Parathyroid adenoma (tissue), 2 donors: ENCODE measurements around the gene RHEBL1.

Experiments used
- H2AFZ ChIP-seq: fragments of 300-600 bp; sonication (generic); one replicate; pipeline ENCODE4 v1.7.0; 2017; ENCODE audit warnings: antibody characterized with exemption, mild to moderate bottlenecking
- H3K27ac ChIP-seq: fragments of 300-600 bp; sonication (generic); one replicate; pipeline ENCODE4 v1.7.0; 2017
- H3K27me3 ChIP-seq: fragments of 300-600 bp; sonication (generic); one replicate; pipeline ENCODE4 v1.7.0; 2017; ENCODE audit warnings: low read length; ENCODE audit not compliant: control insufficient read depth, insufficient read depth
- H3K36me3 ChIP-seq: fragments of 300-600 bp; sonication (generic); one replicate; pipeline ENCODE4 v1.7.0; 2017; ENCODE audit warnings: low read length; ENCODE audit not compliant: control insufficient read depth, insufficient read depth
- H3K4me1 ChIP-seq: fragments of 300-600 bp; sonication (generic); one replicate; pipeline ENCODE4 v1.7.0; 2017; ENCODE audit warnings: control low read depth
- H3K4me2 ChIP-seq: fragments of 300-600 bp; sonication (generic); one replicate; pipeline ENCODE4 v1.7.0; 2017; ENCODE audit warnings: low read length
- H3K4me3 ChIP-seq: fragments of 300-600 bp; sonication (generic); one replicate; pipeline ENCODE4 v1.7.0; 2017; ENCODE audit warnings: low read depth, low read length
- H3K79me2 ChIP-seq: fragments of 300-600 bp; sonication (generic); one replicate; pipeline ENCODE4 v1.7.0; 2017; ENCODE audit warnings: control low read depth
- H3K9ac ChIP-seq: fragments of 300-600 bp; sonication (generic); one replicate; pipeline ENCODE4 v1.7.0; 2017; ENCODE audit warnings: mild to moderate bottlenecking
- H3K9me3 ChIP-seq: fragments of 300-600 bp; sonication (generic); one replicate; pipeline ENCODE4 v1.7.0; 2017; ENCODE audit warnings: low read length; ENCODE audit not compliant: control insufficient read depth
- TF ChIP-seq, protein P1 (sequence below): fragments of 300-600 bp; sonication (generic); IDR thresholded peaks from one replicate; pipeline ENCODE4 v1.7.0; 2017; ENCODE audit warnings: antibody characterized with exemption, mild to moderate bottlenecking
- donor health status: primary hyperparathyroidism.

The RHEBL1 gene

DNA sequence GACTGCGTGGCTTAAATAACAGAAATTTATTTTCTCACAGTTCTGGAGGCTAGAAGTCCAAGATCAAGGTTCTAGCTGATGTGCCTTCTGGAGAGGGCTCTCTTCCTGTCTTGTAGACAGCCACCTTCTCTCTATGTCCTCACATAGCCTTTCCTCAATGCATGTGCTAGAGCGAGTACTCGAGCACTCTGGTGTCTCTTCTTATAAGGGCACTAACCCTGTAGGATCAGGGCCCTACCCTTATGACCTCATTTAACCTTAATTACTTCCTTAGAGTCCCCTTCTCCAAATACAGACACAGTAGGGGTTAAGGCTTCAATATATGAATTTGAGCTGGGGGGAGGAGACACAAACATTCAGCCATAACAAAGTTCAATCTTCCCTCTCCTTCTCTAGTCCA is 14.7 kb upstream of the RHEBL1 start:
- H2AFZ ChIP-seq: no peak overlapping the region
- TF ChIP-seq, protein P1, sequence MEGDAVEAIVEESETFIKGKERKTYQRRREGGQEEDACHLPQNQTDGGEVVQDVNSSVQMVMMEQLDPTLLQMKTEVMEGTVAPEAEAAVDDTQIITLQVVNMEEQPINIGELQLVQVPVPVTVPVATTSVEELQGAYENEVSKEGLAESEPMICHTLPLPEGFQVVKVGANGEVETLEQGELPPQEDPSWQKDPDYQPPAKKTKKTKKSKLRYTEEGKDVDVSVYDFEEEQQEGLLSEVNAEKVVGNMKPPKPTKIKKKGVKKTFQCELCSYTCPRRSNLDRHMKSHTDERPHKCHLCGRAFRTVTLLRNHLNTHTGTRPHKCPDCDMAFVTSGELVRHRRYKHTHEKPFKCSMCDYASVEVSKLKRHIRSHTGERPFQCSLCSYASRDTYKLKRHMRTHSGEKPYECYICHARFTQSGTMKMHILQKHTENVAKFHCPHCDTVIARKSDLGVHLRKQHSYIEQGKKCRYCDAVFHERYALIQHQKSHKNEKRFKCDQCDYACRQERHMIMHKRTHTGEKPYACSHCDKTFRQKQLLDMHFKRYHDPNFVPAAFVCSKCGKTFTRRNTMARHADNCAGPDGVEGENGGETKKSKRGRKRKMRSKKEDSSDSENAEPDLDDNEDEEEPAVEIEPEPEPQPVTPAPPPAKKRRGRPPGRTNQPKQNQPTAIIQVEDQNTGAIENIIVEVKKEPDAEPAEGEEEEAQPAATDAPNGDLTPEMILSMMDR: no peak
- H3K4me2 ChIP-seq: no peak overlapping the region
- no peaks in the 10 kb centered on the region for H3K9me3 ChIP-seq
- peaks cover 5% of the 10 kb centered on the region for H3K27me3 ChIP-seq
- H3K4me3 ChIP-seq: no peak overlapping the region
- no peak overlapping the region for H3K9ac ChIP-seq
- no peaks in the 10 kb centered on the region for H3K79me2 ChIP-seq
- H3K4me1 ChIP-seq: peaks cover 3% of the 10 kb centered on the region
- H3K36me3 ChIP-seq: no peaks in the 10 kb centered on the region
- H3K27ac ChIP-seq: no peak overlapping the region

DNA sequence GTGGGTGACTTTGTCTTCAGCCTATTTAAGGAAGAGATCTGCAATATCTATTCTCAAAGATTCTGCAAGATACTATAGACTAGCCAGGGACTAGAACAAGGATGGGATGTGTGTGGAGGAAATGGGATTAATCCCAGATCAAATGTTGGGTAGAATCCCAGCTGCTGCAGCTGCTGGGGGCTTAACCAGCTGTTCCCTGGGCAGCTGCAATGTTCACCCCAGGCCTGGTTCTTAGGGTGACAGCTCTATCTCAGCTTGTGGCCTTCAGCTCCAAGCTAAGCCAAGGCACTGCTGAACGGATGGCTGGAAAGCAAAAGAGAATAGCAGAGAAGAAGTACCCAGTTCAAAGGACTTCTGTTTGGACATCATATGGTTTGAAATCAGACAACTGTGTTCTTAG is 10.0 kb upstream of the RHEBL1 start:
- no peak overlapping the region for H3K9ac ChIP-seq
- H2AFZ ChIP-seq: no peak overlapping the region
- H3K27ac ChIP-seq: no peak overlapping the region
- H3K9me3 ChIP-seq: no peaks in the 10 kb centered on the region
- no peaks in the 10 kb centered on the region for H3K27me3 ChIP-seq
- no peaks in the 10 kb centered on the region for H3K4me1 ChIP-seq
- H3K36me3 ChIP-seq: no peaks in the 10 kb centered on the region
- H3K4me3 ChIP-seq: no peak overlapping the region
- no peak overlapping the region for H3K4me2 ChIP-seq
- TF ChIP-seq, protein P1: no peak
- H3K79me2 ChIP-seq: no peaks in the 10 kb centered on the region

DNA sequence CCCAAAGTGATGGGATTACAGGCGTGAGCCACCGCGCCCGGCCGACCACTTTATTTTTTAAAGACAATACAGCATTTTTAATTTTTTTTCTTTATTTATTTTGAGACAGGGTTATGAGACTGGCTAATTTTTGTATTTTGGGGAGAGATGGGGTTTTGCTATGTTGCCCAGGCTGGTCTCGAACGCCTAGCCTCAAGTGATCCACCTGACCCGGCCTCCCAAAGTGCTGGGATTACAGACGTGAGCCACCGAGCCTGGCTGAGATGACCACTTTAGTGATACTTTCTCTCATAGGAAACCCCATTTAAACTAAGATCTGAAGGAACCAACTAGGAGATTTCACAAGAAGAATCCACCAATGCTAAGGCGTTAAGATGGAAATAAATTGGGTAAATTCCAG is 1.2 kb upstream of the RHEBL1 start:
- TF ChIP-seq, protein P1: no peak
- H3K4me1 ChIP-seq: peaks cover 3% of the 10 kb centered on the region
- no peaks in the 10 kb centered on the region for H3K79me2 ChIP-seq
- H2AFZ ChIP-seq: no peak overlapping the region
- no peaks in the 10 kb centered on the region for H3K36me3 ChIP-seq
- H3K4me2 ChIP-seq: no peak overlapping the region
- no peaks in the 10 kb centered on the region for H3K27me3 ChIP-seq
- no peak overlapping the region for H3K9ac ChIP-seq
- no peak overlapping the region for H3K4me3 ChIP-seq
- no peaks in the 10 kb centered on the region for H3K9me3 ChIP-seq
- H3K27ac ChIP-seq: no peak overlapping the region

DNA sequence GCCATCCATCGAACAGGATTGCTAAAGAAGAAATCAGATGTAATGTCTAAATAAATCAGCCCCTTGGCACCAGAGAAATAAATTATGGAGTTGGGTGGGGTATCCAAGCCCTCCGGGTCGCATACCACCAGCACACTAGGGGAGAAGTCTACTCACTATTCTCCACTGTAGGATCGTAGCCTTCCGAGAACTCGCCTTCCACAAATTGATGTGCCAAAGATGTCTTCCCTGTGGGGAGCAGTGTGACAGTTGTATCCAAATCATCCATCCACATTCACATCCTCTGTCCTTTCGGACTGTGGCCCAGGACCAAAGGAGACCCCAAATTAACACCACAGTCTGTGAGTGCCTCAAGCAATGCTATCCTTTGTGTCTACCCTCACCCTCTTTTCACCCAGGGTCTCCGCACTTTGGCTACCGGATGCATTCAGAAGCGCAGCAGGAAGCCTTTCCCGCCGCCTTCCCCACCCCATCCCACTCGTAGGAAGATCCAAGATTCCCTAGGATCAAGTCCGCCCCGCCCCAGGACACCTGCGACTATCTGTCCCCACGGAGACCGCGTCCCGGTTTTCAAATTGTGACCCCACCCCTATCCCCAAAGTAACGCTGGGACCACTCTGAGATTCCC is 786 bp downstream of the RHEBL1 start:
- H2AFZ ChIP-seq: peak overlapping the region; percentile 84
- H3K79me2 ChIP-seq: no peaks in the 10 kb centered on the region
- no peaks in the 10 kb centered on the region for H3K36me3 ChIP-seq
- TF ChIP-seq, protein P1: no peak
- no peak overlapping the region for H3K9ac ChIP-seq
- H3K4me3 ChIP-seq: peak overlapping the region; percentile 73
- H3K27me3 ChIP-seq: no peaks in the 10 kb centered on the region
- peak overlapping the region; percentile 66 for H3K4me2 ChIP-seq
- H3K27ac ChIP-seq: no peak overlapping the region
- H3K9me3 ChIP-seq: no peaks in the 10 kb centered on the region
- H3K4me1 ChIP-seq: peaks cover 3% of the 10 kb centered on the region

DNA sequence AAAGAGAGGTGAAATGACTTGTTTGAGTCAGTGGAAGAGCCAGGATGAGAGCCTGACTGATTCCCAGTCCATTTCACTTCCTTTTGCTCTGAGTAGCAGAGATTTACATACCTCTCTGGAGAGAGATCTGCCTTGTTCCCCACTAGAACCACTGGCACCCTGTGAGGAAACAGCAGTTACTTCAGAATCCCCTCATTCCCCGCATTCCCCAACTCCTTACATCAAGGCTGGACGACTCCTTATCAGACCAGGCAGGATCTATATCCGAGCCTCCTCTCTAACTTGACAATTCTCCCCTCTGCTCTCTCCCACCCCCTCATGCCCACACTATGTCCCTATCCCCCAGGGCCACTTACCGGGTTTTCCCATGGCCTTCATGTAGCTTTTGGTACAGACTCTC is 3.7 kb downstream of the RHEBL1 start:
- Histone ChIP-seq H3K4me1 (peaks cover 3% of the 10 kb centered on the region), H3K79me2 (no peaks in the 10 kb centered on the region), H3K27ac (no peak overlapping the region), H2AFZ (no peak overlapping the region), H3K9me3 (no peaks in the 10 kb centered on the region), H3K36me3 (no peaks in the 10 kb centered on the region), H3K4me3 (no peak overlapping the region), H3K27me3 (no peaks in the 10 kb centered on the region), H3K4me2 (no peak overlapping the region), H3K9ac (no peak overlapping the region)
- TF ChIP-seq, protein P1: no peak
